HL-60 (cell line): ENCODE measurements around the gene ARL4A.
"Not testable (repeated sequence)": the region's sequence is repeated elsewhere in the genome, so short reads cannot be mapped to it uniquely, and the experiment has no call there.

Experiments
- DNase-seq, 2 experiments: peaks; one replicate each; pipeline ENCODE4 v3.0.0-alpha.2; 2010 to 2020; ENCODE audit warnings: low read depth in 1 of 2, low spot score in 1 of 2
- H3K27ac ChIP-seq: fragments of 250-450 bp; sonication (Bioruptor Pico); replicated peaks from 2 replicates; pipeline ENCODE4 v1.5.1; 2020; ENCODE audit warnings: mild to moderate bottlenecking, moderate library complexity
- H3K27me3 ChIP-seq: fragments of 250-450 bp; sonication (Bioruptor Pico); 2 replicates; pipeline ENCODE4 v1.5.1; 2021; ENCODE audit warnings: mild to moderate bottlenecking, moderate library complexity; ENCODE audit not compliant: insufficient read depth, poor library complexity, severe bottlenecking
- H3K4me3 ChIP-seq: replicated peaks from 2 replicates; pipeline ENCODE4 v1.5.1; 2011; ENCODE audit warnings: mild to moderate bottlenecking, control low read depth, low read length; ENCODE audit not compliant: insufficient read depth
- GABPA ChIP-seq: IDR thresholded peaks from 2 replicates; pipeline ENCODE4 v1.6.1; 2012; ENCODE audit warnings: low read depth
- POLR2AphosphoS5 ChIP-seq: IDR thresholded peaks from 2 replicates; pipeline ENCODE4 v1.6.1; 2012; ENCODE audit warnings: low read depth
- SPI1 ChIP-seq: IDR thresholded peaks from 2 replicates; pipeline ENCODE4 v1.6.1; 2012; ENCODE audit warnings: low read depth, mild to moderate bottlenecking, borderline replicate concordance
- TF ChIP-seq, protein P1 (sequence below): IDR thresholded peaks from one replicate; pipeline ENCODE4 v1.5.1; 2011; ENCODE audit warnings: low read length, control low read depth, inconsistent platforms; ENCODE audit not compliant: insufficient read depth
- TF ChIP-seq, protein P2 (sequence below): IDR thresholded peaks from 2 replicates; pipeline ENCODE4 v1.6.1; 2012; ENCODE audit warnings: low read depth; ENCODE audit not compliant: insufficient replicate concordance

Gene ARL4A

DNA sequence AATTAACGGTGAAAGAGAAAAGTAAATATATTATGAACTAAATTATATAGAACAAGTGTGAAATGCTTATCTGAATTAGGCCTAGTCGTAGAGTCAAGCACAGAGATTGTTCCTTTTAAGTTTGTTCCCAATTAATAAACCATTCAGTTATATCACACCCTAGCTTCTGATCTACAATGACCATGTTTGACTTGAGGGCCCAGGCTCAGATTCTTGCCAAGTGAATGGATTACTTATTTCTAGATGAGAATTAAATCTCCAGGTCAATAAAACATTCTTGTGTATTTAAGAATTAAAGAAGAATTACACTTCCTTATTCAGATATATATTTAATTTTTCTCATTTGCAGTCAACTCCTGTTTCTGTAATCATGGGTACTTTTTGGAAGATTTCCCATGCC, 37.4 kb upstream of the ARL4A start:
- no peak overlapping the region for H3K27ac ChIP-seq
- H3K4me3 ChIP-seq, result no peak overlapping the region
- TF ChIP-seq GABPA, result no peak
- DNase-seq, result no peak
- H3K27me3 ChIP-seq, result no peaks in the 10 kb centered on the region

DNA sequence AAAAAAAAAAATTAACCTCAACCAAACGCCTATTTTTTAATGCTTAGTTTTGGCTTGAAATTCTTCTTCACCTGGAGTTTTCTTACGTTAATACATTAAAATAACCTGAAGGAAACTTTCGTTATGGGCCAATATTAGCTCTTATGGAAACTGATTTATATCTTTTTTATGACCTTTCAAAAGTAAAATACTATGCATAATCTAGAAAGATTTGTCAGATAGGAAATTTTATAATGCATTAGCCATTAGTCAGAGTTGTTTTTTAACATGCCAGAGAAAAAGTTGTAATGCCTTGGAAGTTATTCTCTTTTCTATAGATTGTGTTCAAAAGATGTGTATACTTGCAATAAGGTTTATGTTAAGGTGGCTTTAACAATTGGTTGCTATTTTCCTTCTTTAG, 34.3 kb upstream of the ARL4A start:
- Histone ChIP-seq H3K27me3 (no peaks in the 10 kb centered on the region), H3K4me3 (no peak overlapping the region), H3K27ac (no peak overlapping the region)
- no peak for DNase-seq
- TF ChIP-seq, protein P1, sequence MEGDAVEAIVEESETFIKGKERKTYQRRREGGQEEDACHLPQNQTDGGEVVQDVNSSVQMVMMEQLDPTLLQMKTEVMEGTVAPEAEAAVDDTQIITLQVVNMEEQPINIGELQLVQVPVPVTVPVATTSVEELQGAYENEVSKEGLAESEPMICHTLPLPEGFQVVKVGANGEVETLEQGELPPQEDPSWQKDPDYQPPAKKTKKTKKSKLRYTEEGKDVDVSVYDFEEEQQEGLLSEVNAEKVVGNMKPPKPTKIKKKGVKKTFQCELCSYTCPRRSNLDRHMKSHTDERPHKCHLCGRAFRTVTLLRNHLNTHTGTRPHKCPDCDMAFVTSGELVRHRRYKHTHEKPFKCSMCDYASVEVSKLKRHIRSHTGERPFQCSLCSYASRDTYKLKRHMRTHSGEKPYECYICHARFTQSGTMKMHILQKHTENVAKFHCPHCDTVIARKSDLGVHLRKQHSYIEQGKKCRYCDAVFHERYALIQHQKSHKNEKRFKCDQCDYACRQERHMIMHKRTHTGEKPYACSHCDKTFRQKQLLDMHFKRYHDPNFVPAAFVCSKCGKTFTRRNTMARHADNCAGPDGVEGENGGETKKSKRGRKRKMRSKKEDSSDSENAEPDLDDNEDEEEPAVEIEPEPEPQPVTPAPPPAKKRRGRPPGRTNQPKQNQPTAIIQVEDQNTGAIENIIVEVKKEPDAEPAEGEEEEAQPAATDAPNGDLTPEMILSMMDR, result no peak
- TF ChIP-seq POLR2AphosphoS5 (no peak), GABPA (no peak), SPI1 (no peak)
- TF ChIP-seq, protein P2, sequence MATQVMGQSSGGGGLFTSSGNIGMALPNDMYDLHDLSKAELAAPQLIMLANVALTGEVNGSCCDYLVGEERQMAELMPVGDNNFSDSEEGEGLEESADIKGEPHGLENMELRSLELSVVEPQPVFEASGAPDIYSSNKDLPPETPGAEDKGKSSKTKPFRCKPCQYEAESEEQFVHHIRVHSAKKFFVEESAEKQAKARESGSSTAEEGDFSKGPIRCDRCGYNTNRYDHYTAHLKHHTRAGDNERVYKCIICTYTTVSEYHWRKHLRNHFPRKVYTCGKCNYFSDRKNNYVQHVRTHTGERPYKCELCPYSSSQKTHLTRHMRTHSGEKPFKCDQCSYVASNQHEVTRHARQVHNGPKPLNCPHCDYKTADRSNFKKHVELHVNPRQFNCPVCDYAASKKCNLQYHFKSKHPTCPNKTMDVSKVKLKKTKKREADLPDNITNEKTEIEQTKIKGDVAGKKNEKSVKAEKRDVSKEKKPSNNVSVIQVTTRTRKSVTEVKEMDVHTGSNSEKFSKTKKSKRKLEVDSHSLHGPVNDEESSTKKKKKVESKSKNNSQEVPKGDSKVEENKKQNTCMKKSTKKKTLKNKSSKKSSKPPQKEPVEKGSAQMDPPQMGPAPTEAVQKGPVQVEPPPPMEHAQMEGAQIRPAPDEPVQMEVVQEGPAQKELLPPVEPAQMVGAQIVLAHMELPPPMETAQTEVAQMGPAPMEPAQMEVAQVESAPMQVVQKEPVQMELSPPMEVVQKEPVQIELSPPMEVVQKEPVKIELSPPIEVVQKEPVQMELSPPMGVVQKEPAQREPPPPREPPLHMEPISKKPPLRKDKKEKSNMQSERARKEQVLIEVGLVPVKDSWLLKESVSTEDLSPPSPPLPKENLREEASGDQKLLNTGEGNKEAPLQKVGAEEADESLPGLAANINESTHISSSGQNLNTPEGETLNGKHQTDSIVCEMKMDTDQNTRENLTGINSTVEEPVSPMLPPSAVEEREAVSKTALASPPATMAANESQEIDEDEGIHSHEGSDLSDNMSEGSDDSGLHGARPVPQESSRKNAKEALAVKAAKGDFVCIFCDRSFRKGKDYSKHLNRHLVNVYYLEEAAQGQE, result no peak

DNA sequence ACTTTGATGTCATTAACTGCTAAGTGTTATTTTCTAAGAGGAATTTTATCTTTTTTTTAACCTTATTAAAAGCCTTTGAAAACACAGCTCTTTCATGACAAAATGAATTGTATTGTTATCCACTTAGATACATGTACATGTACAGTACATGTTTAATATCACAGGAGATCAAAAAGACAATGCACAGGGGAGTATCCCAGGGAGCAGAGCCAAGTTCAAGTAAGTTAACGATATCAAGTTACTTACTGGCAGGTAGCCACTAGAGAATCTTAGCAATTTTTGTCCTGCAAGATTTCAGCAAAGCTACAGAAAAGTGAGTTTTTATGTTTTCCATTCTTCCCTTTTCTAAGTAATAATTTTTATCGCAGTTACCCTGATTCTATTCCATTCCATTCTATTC, 33.9 kb upstream of the ARL4A start:
- H3K27ac ChIP-seq, result no peak overlapping the region
- H3K4me3 ChIP-seq, result no peak overlapping the region
- no peak for DNase-seq
- H3K27me3 ChIP-seq, result no peaks in the 10 kb centered on the region
- TF ChIP-seq POLR2AphosphoS5, result no peak
- TF ChIP-seq SPI1, result no peak
- TF ChIP-seq, protein P2, result no peak

DNA sequence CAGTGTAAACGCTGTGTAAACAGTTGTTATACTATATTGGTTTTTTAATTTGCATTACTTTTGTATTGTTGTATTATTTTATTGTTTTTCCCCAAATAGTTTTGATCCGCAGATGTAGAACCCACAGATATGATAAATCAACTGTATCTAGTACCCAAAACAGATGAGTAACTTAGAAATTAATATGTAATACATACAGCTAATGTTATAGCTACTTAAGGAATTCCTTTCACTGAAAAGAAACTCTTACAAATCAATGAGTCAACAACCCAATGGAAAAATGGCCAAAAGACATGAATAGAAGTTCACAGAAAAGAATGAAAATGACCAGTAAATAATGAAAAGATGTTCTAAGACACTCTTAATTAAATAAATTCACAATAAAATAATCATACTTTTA, 32.3 kb upstream of the ARL4A start:
- Histone ChIP-seq H3K27me3 (no peaks in the 10 kb centered on the region), H3K27ac (no peak overlapping the region), H3K4me3 (no peak overlapping the region)
- no peak for DNase-seq
- TF ChIP-seq GABPA (no peak), POLR2AphosphoS5 (no peak), SPI1 (no peak)
- TF ChIP-seq, protein P1, result no peak
- TF ChIP-seq, protein P2, result no peak

DNA sequence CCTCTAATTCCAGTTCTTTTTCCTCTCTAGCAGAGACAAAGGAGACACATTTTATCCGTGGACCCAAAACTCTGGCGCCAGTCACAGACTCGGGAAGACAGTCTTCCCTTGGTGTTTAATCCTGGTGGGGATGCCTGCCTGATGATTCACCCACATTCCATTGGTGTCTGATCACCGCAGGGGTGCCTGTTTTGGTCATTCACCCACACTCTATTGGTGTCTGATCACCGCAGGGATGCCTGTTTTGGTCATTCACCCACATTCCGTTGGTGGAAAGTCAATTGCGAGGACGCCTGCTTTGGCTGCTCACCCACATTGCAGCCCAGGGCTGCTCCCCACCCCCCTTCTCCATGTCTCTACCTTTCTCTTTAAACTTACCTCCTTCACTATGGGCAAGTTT, 27.0 kb upstream of the ARL4A start:
- not testable (repeated sequence) for DNase-seq, H3K4me3 ChIP-seq, H3K27ac ChIP-seq, H3K27me3 ChIP-seq

DNA sequence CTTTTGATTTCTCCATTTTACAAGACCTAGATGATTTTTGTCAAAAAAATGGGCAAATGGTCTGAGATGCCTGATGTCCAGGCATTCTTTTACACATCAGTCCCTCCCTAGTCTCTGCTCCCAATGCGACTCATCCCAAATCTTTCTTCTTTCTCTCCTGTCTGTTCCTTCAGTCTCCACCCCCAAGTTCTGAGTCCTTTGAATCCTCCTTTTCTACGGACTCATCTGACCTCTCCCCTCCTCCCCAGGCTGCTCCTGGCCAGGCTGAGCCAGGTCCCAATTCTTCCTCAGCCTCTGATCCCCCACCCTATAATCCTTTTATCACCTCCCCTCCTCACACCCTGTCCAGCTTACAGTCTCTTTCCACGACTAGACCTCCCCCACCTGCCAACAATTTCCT, 26.4 kb upstream of the ARL4A start:
- H3K27ac ChIP-seq, H3K4me3 ChIP-seq, DNase-seq, H3K27me3 ChIP-seq: not testable (repeated sequence)
